22Rv1 (cell line): ENCODE results near the gene SYNDIG1L.

Experiments used
- ZFX ChIP-seq: fragments of 450-650 bp; IDR thresholded peaks from 2 replicates; pipeline ENCODE4 v1.6.1; 2017; ENCODE audit warnings: antibody characterized with exemption, borderline replicate concordance
- TF ChIP-seq, protein P1 (sequence below): fragments of 450-650 bp; IDR thresholded peaks from 2 replicates; pipeline ENCODE4 v1.5.1; 2017; ENCODE audit warnings: mild to moderate bottlenecking

DNA sequence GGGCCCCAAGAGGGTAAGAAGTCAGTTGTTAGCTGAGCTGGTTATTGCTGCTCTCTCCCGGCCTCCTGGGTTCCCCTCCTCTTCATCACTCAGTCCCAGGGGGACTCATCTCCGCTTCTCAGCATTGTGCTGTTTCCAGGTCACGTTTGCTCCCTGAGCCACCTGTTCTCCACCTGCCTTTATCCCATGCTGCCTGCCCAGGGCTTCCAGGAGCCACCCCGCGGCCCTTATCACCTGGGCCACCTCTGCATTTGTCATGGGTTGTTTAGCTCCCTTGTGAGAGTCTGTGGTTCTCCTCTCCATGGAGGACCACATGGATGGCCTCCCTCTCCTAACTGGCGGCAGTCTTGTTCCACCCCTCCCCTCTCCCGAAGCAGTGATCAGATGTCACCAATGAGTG lies 36.0 kb downstream of the SYNDIG1L start:
- TF ChIP-seq, protein P1, sequence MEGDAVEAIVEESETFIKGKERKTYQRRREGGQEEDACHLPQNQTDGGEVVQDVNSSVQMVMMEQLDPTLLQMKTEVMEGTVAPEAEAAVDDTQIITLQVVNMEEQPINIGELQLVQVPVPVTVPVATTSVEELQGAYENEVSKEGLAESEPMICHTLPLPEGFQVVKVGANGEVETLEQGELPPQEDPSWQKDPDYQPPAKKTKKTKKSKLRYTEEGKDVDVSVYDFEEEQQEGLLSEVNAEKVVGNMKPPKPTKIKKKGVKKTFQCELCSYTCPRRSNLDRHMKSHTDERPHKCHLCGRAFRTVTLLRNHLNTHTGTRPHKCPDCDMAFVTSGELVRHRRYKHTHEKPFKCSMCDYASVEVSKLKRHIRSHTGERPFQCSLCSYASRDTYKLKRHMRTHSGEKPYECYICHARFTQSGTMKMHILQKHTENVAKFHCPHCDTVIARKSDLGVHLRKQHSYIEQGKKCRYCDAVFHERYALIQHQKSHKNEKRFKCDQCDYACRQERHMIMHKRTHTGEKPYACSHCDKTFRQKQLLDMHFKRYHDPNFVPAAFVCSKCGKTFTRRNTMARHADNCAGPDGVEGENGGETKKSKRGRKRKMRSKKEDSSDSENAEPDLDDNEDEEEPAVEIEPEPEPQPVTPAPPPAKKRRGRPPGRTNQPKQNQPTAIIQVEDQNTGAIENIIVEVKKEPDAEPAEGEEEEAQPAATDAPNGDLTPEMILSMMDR, result no peak
- no peak for TF ChIP-seq ZFX
